Subcutaneous adipose tissue (tissue), 4 donors: Measurements from ENCODE around the gene ILRUN. TPM values are rescaled to one million over a fixed set of nuclear protein-coding genes. Genes with fewer than 3 reads are reported as not detected.

ENCODE experiments used
- small RNA-seq: library from RNA; depleted of rRNA; stranded (forward); fragments of <200 nt; gene quantifications from one replicate; pipeline ENCODE3, GENCODE V24; 2016
- total RNA-seq, 4 donors: library from RNA; depleted of rRNA; stranded (reverse); fragments of >200 nt; gene quantifications; one replicate each; pipeline ENCODE4 v1.1.0, GENCODE V29; 2016
- TF ChIP-seq, protein P1 (sequence below): fragments of 450-650 bp; IDR thresholded peaks from one replicate; pipeline ENCODE4 v1.5.1; 2016; ENCODE audit warnings: low read depth, mild to moderate bottlenecking, control low read depth, antibody characterized with exemption, moderate library complexity

The ILRUN gene
- total RNA-seq, 4 donors from 2014 or later: 78.6 to 135 (median 88.9) TPM

DNA sequence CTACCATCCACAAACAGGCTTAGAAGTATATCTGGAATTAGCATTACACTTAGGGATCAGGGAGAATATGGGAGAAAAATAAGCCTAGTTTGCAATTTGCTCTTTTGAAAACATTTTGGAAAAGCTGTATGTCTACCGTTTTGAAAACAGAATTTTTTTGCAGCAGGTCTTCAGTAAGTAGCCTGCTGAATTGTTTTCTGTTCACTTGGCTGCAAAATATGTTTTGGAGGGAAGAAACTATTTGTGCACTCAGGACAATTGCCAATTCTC, 39.6 kb downstream of the ILRUN start:
- TF ChIP-seq, protein P1, sequence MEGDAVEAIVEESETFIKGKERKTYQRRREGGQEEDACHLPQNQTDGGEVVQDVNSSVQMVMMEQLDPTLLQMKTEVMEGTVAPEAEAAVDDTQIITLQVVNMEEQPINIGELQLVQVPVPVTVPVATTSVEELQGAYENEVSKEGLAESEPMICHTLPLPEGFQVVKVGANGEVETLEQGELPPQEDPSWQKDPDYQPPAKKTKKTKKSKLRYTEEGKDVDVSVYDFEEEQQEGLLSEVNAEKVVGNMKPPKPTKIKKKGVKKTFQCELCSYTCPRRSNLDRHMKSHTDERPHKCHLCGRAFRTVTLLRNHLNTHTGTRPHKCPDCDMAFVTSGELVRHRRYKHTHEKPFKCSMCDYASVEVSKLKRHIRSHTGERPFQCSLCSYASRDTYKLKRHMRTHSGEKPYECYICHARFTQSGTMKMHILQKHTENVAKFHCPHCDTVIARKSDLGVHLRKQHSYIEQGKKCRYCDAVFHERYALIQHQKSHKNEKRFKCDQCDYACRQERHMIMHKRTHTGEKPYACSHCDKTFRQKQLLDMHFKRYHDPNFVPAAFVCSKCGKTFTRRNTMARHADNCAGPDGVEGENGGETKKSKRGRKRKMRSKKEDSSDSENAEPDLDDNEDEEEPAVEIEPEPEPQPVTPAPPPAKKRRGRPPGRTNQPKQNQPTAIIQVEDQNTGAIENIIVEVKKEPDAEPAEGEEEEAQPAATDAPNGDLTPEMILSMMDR: no peak

DNA sequence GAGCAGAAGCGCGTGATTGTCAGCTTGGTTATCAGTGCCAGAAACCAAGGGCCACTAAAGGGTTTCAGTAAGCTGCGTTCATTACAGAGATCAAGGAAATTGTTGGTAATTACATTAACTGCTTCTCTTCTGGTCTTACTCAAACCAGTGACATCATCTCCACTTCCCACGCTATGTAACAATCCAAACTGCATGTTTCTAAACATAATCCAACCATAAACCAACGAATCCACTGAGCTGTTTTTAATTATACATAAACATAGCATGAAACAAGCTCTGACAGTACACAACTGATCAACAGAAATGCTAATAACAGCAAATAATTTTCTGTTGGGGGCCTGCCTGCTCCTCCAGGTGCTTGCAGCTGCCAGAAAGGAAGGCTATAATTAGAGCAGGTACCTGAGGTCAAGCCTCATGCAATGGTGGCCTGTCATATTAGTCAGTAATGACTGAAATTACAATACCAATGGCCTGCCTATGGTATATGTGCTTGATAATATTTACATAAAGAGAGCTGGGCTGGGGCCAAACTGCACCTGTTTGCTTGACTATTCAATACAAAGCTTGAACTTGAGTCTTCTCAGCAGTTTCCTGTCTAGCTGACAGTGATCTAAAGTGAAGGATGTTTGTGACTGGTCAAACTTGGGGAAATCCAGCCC, 40.1 kb downstream of the ILRUN start:
- TF ChIP-seq, protein P1: no peak

DNA sequence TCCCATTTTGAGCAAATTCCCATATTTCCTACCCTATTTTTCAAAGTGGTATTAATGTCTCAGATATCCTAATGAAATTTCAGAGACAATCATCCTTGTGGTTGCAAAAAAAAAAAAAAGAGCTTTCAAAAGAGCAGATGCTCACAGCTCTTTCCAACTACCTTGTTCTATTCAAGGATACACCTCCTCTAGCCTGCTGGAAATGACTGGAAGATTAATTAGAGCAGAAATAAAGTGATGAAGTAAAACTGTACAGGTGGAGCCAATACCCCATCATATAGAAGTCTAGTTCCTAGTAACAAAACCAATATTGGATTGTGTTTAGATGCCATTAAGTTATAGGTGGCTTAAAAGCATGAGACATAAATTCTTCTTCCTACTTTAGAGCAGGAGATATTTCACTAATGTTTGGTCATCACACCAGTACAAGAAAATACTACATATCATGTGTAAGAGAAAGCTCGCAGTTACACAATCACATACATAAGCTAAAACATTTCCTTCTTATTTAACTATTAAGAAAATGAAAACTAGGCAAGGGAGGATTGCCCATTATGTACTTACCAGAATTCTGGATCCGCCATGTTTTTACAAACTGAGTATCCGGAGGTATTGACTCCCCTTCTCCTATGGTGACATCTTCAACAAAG, 42.4 kb downstream of the ILRUN start:
- TF ChIP-seq, protein P1: no peak

DNA sequence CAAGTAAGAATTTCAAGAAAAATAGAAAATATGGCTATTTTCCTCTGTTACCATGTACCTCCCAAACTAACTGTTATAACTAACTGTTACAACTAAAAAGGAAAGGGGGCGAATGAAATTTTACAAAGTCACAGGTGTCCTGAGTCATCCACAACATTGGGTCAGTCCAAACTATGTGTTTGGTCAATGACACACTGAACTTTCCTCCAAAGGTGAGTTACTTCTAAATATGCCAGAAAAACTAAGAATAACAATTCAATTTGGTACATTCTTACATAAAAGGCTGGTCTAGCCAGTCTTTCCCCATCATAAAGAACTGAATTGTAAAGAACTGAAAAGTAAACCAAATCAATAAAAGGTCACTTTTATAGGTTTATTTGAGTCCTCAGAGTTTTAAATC, 44.3 kb downstream of the ILRUN start:
- TF ChIP-seq, protein P1: no peak

DNA sequence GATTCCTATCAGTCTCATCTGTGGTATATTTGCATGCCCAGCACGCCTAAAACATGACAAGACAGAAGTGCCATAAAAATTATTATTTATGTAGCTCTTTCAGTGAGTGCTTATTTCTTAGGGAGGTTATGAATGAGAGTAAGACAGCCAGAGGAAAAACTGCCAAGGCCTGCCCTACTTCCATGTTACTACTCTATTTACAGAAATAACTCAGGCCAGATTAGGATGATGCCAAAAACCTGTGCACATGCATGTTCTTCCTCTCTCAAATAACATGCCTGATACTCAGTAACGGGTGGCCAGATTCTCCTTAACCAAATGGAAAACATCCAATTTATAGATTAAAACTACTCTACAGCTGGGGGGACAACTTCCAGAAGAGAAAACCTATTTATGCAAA, 45.7 kb downstream of the ILRUN start:
- TF ChIP-seq, protein P1: no peak

DNA sequence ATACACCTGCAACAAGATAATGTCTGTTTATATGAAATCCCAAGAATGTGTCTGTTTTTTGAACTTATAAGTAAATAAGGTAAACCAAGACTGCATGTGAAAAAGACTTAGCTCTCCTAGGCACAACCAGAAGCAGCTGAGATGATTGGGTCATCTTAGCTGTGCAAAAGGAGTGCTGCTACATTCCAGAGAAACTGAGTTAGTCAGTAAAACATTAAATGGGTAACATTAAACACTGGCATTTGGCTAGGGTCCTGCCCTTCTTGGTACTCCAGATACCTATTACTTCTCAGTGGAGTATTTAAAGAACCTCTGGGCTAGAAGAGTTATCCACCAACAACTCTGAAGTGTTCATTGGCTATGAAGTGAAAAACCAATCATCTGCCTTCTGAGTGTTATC, 47.8 kb downstream of the ILRUN start:
- TF ChIP-seq, protein P1: no peak

Small RNA genes lying within 50 kb of the gene (small RNA-seq; reads per million reads assigned to genes)
- not detected for gene RN7SL200P

Other genes with a start within 250 kb of the ILRUN start
- gene PACSIN1, start 230.7 kb downstream of the ILRUN start, total RNA-seq: under 1 TPM in 1 of 4 donors, not detected in 3; 0.22 TPM
- gene SPDEF, start 140.4 kb downstream of the ILRUN start, total RNA-seq: under 1 TPM in 1 of 4 donors, not detected in 3; 0.22 TPM
- 10 to 100 TPM; 40.3 to 60.3 (median 42.9) TPM for gene SNRPC, start 60.7 kb upstream of the ILRUN start, total RNA-seq
- 10 to 100 TPM; 12.1 to 21.7 (median 17.5) TPM for gene BLTP3A, start 95.3 kb upstream of the ILRUN start, total RNA-seq
- 10 to 100 TPM; 12.2 to 18.5 (median 18.2) TPM for gene TAF11, start 191.3 kb upstream of the ILRUN start, total RNA-seq
- 10 to 100 TPM; 11.6 to 31.3 (median 19.2) TPM for gene ANKS1A, start 192.5 kb upstream of the ILRUN start, total RNA-seq